LNCAP (cell line): ENCODE results near the gene KRTCAP3.

Experiments
- TF ChIP-seq, protein P1 (sequence below): fragments of 450-650 bp; IDR thresholded peaks from 2 replicates; pipeline ENCODE4 v1.5.1; 2017; ENCODE audit warnings: mild to moderate bottlenecking

The KRTCAP3 gene, protein sequence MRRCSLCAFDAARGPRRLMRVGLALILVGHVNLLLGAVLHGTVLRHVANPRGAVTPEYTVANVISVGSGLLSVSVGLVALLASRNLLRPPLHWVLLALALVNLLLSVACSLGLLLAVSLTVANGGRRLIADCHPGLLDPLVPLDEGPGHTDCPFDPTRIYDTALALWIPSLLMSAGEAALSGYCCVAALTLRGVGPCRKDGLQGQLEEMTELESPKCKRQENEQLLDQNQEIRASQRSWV

DNA sequence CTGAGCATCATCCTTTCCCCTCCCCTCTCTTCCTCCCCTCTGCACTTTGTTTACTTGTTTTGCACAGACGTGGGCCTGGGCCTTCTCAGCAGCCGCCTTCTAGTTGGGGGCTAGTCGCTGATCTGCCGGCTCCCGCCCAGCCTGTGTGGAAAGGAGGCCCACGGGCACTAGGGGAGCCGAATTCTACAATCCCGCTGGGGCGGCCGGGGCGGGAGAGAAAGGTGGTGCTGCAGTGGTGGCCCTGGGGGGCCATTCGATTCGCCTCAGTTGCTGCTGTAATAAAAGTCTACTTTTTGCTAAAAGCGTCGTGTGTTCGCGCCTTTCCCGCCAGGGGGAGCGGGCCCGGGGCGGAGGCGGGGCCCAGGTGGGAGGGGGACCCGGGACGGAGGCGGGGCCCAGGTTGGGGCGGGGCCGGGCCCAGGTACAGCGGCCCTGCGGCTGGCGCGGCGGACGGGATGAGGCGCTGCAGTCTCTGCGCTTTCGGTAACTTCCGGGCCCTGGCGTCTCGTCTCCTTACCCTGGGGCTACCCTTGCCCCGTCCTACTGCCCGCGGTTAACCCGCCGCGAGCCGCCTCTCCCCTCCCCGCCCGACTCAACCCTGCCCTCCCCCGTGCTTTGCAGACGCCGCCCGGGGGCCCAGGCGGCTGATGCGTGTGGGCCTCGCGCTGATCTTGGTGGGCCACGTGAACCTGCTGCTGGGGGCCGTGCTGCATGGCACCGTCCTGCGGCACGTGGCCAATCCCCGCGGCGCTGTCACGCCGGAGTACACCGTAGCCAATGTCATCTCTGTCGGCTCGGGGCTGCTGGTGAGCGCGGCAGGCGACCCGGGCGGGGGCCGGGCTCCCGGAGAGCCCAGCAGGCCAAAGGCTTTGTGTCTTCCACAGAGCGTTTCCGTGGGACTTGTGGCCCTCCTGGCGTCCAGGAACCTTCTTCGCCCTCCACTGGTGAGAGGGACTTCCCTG is at the start of gene KRTCAP3:
TSS of gene KRTCAP3 (plus strand) at position 424 of the 962 bp plus-strand sequence. CDS start at position 456, 32 bp downstream.
- TF ChIP-seq, protein P1, sequence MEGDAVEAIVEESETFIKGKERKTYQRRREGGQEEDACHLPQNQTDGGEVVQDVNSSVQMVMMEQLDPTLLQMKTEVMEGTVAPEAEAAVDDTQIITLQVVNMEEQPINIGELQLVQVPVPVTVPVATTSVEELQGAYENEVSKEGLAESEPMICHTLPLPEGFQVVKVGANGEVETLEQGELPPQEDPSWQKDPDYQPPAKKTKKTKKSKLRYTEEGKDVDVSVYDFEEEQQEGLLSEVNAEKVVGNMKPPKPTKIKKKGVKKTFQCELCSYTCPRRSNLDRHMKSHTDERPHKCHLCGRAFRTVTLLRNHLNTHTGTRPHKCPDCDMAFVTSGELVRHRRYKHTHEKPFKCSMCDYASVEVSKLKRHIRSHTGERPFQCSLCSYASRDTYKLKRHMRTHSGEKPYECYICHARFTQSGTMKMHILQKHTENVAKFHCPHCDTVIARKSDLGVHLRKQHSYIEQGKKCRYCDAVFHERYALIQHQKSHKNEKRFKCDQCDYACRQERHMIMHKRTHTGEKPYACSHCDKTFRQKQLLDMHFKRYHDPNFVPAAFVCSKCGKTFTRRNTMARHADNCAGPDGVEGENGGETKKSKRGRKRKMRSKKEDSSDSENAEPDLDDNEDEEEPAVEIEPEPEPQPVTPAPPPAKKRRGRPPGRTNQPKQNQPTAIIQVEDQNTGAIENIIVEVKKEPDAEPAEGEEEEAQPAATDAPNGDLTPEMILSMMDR: peak; percentile 52

DNA sequence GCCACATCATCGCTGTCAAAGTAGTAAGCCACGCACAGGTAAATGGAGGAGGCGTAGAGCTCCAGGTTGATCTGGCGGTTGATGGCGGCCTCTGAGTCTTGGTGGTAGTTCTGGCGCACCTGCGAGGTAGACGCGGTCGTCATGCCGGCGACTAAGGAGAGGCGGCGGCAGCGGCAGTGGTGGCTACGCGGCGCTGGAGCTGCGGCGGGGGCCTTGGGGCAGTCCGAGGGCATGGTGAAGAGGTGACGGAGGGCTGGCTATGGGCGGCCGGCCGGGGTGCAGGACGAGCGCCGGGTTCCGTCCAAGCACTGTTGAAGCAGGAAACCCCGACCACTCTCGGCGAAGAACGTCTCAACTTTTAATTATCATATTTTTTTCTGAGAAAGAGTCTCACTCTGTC is 49.0 kb upstream of the KRTCAP3 start:
- TF ChIP-seq, protein P1: no peak

DNA sequence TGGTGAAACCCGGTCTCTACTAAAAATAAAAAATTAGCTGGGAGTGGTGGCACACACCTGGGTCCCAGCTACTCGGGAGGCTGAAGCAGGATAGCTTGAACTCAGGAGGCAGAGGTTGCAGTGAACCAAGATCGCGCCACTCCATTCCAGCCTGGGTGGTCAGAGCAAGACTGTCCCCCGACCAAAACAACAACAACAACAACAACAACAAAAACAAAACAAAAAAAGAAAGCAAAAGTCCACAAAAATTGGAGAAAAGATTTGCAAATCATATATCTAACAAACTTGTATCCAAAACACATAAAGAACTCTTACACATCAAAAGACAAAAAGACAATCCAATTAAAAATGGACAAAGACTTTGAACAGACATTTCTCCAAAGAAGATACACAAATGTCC is 43.2 kb upstream of the KRTCAP3 start:
- TF ChIP-seq, protein P1: no peak

DNA sequence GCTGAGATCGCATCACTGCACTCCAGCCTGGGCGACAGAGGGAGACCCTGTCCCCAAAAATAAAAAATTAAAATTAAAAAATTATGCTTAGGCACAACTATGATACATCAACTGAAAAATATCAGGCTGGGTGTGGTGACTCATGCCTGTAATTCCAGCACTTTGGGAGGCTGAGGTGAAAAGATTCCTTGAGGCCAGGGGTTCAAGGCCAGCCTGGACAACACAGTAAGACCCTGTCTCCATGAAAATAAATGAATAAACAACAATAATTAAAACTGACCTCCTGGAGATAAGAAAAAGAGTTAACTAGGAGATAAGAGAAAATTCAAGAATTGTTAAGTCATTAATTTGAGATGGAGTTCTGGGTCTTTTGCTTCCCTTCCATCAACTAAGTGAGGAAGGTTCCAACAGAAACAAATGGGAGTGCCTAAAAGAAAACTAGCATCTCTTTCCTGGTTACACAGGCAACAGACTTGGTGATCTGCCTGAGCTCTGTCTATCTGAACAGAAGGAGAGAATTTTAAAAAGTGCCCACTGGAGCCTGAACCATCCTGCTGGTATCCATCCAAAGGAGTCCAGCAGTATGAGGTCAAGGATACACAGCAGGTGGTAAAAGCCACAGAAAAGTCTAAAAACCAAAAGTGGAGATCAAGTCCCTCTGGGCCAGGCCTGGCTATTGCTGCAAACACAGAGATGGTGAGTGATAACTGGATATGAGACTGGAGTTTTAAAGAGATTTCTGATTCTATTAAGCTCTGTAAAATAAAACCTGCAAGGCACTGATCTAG is 41.6 kb upstream of the KRTCAP3 start:
- TF ChIP-seq, protein P1: no peak

DNA sequence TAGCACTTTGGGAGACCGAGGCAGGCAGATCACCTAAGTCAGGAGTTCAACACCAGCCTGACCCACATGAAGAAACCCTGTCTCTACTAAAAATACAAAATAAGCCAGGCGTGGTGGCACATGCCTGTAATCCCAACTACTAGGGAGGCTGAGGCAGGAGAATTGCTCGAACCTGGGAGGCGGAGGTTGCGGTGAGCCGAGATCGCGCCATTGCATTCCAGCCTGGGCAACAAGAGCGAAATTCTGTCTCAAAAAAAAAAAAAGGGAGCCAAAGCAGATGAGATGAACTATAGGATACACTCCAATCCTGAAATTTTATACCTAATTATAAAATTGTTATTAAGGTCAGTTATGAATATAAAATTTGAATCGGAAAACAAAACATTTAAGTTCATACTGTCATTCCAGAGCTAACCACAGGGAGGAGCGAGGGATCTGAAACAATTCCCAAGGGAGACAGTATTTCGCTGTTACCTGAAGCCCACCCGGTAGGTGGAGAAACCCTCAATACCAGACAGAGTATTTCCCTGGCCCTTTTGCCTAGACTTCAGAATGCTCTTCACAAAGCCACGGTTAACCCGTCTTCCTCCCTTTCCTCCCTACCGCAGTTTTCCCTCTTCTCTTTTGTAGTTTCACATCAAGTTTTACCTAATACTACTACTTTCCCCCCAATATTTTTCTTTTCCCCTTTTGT is 34.2 kb upstream of the KRTCAP3 start:
- TF ChIP-seq, protein P1: peak; percentile 55

DNA sequence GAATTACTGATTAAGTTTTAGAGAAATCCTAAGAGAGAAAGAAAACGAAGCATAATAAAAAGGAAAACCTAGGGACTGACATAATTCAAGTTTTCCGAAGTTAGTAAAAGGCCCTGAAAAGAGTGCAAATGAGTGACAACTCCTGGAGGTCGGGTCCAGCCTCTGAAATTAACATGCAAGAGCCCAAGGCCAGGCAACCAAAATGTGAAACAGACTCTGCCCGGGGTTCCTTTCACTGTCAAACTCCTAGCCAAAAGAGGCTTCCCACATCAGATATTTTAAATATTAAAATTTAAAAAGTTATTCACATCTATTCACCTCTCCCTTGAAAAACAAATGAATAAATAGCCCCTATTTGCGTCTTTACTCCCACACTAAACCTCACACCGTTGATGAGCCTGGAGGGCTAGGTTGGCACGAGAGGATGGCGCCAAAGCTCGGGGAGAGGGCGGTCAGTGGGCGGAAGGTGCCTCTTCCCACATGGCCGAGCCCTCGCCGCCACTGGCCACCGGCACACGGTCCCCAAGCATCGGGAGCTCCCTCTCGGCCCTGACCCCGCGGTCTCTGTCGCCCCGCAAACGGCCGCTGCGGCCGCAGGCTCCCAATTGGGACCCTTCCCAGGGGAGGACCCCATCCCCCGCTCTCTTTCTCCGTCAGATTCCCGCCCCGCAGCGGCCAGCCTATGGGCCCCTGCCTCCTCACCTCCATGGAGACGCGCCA is 33.4 kb upstream of the KRTCAP3 start:
- TF ChIP-seq, protein P1: no peak
